Esophagus muscularis mucosa (tissue), 4 donors: ENCODE data around the gene UBE2E2. TPM values are rescaled to one million over a fixed set of nuclear protein-coding genes. Genes with fewer than 3 reads are reported as not detected.

Experiments
- DNase-seq: peaks from one replicate; pipeline ENCODE4 v3.0.0-alpha.2; 2017; ENCODE audit errors: extremely low spot score
- H3K27ac ChIP-seq, 4 donors: fragments of 200-600 bp; sonication (generic); replicated peaks in 1 of 4; 1 replicate in 3 of 4; 2 replicates in 1 of 4; pipeline ENCODE4 v1.5.1; 2016 to 2019; ENCODE audit warnings: mild to moderate bottlenecking in 1 of 4
- H3K27me3 ChIP-seq, 4 donors: fragments of 200-600 bp; sonication (generic); one replicate each; pipeline versions ENCODE4 v1.5.1 to v1.6.0; 2016 to 2019
- H3K36me3 ChIP-seq, 4 donors: fragments of 200-600 bp; sonication (generic); one replicate each; pipeline ENCODE4 v1.5.1; 2016 to 2019
- H3K4me1 ChIP-seq, 4 donors: fragments of 200-600 bp; sonication (generic); one replicate each; pipeline ENCODE4 v1.5.1; 2016 to 2019
- H3K4me3 ChIP-seq, 4 donors: fragments of 200-600 bp; sonication (generic); 1 replicate in 2 of 4; 2 replicates in 2 of 4; pipeline ENCODE4 v1.5.1; 2016 to 2019; ENCODE audit warnings: mild to moderate bottlenecking in 4 of 4, moderate library complexity in 1 of 4
- H3K9me3 ChIP-seq, 4 donors: fragments of 200-600 bp; sonication (generic); 1 replicate in 3 of 4; 2 replicates in 1 of 4; pipeline ENCODE4 v1.5.1; 2016 to 2019
- EP300 ChIP-seq: sonication (generic); formaldehyde crosslinking; IDR thresholded peaks from one replicate; pipeline ENCODE4 v1.6.1; 2017; ENCODE audit warnings: antibody characterized with exemption
- POLR2A ChIP-seq: fragments of 450-650 bp; IDR thresholded peaks from one replicate; pipeline ENCODE4 v1.6.1; 2017; ENCODE audit warnings: antibody characterized with exemption, moderate library complexity, mild to moderate bottlenecking, low read depth
- POLR2AphosphoS5 ChIP-seq, 2 donors: sonication (generic); formaldehyde crosslinking; IDR thresholded peaks; one replicate each; pipeline ENCODE4 v1.6.1; 2017; ENCODE audit warnings: antibody characterized with exemption in 2 of 2
- WGBS: methylation state at CpG from one replicate; pipeline ENCODE4 v1.1.5; 2018; 5-methylcytosine and 5-hydroxymethylcytosine counted together
- intact Hi-C: fragments of 100-400 bp; cut with DNase I; formaldehyde crosslinking; loops from one replicate; pipeline ENCODE4 v1.15.1; 2023
- total RNA-seq, 4 donors: library from RNA; depleted of rRNA; stranded (reverse); fragments of >200 nt; gene quantifications; one replicate each; pipeline versions ENCODE4 v1.1.0 to v1.2.1, GENCODE V29; 2016
- TF ChIP-seq, protein P1 (sequence below), 3 experiments: fragments of 200-600 bp in 2 of 3; fragments of 450-650 bp in 1 of 3; sonication (generic) in 2 of 3; IDR thresholded peaks; one replicate each; pipeline ENCODE4 v1.5.1; 2017 to 2019; ENCODE audit warnings: antibody characterized with exemption in 3 of 3, mild to moderate bottlenecking in 2 of 3, moderate library complexity in 1 of 3

Gene UBE2E2
- total RNA-seq, 4 donors from 2014 or later, result 53.5 to 143 (median 90.3) TPM

DNA sequence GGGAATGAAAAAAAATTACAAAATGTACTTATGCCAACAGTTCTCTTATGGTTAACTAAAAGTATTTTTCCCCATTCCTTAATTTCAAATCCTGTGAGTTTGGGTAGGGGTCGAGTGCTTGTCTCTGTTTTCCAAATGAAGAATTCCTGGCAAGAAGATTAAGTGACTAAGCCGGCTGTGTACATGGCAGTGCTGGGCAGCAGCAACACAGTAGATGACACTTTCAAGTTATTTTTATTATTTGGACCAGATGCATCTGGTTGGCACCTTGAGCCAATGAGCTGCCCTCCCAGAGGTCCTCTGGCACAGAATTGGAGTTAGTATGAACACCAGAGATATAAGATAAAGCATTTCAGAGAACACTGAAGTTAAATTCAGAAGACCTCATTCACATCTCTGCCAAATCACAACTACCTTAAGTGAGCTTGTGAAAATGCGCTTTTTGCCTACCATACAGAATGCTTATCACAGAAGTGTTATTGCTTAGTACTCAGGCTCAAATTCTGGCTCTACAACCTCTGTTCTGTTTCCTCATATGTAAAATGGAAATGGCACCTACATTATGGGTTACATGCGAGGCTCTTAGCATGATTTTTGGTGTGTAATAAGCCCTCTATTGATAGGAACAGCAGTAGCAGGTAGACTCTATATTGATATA lies 256.9 kb downstream of the UBE2E2 start:
- 73% methylated on average over 4 of the region's 4 CpGs for WGBS
- TF ChIP-seq, protein P1, sequence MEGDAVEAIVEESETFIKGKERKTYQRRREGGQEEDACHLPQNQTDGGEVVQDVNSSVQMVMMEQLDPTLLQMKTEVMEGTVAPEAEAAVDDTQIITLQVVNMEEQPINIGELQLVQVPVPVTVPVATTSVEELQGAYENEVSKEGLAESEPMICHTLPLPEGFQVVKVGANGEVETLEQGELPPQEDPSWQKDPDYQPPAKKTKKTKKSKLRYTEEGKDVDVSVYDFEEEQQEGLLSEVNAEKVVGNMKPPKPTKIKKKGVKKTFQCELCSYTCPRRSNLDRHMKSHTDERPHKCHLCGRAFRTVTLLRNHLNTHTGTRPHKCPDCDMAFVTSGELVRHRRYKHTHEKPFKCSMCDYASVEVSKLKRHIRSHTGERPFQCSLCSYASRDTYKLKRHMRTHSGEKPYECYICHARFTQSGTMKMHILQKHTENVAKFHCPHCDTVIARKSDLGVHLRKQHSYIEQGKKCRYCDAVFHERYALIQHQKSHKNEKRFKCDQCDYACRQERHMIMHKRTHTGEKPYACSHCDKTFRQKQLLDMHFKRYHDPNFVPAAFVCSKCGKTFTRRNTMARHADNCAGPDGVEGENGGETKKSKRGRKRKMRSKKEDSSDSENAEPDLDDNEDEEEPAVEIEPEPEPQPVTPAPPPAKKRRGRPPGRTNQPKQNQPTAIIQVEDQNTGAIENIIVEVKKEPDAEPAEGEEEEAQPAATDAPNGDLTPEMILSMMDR (IDR thresholded peaks at IDR 0.05), result no peak
- no peak for TF ChIP-seq EP300
- TF ChIP-seq POLR2A, result no peak
- TF ChIP-seq POLR2AphosphoS5 (IDR thresholded peaks at IDR 0.05), result no peak
- no peak for DNase-seq
- intact Hi-C loops, result loop anchor here (10.0 kb wide), 1 partner anchor 255 kb away; the partner anchor contains the start of gene UBE2E2
- H3K36me3 ChIP-seq, result no peaks in the 10 kb centered on the region
- H3K9me3 ChIP-seq, result no peaks in the 10 kb centered on the region
- no peaks in the 10 kb centered on the region for H3K27me3 ChIP-seq
- H3K4me1 ChIP-seq, result peaks cover 18 to 30% (median 25%) of the 10 kb centered on the region in 4 donors
- no peak overlapping the region for H3K27ac ChIP-seq
- no peak overlapping the region for H3K4me3 ChIP-seq

DNA sequence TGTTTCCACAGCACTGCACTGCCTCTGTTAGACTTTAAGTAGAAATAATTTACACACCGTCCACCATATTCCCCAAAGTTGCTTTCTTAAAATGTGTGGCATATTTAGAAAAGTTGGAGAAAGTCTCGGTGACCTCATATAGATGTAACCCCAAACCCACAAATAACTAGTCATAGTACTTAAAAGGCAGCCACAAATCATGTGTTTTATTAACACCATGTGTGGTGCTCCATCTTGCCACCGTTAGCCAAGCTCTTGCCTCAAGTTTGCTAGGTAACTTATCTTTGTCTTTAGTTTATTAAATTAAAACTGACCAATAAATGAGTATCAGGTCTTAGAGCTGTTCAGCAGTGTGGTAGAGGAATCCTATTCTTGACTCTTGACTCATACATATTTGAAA lies 257.9 kb downstream of the UBE2E2 start:
- intact Hi-C loops, result no loop called here
- DNase-seq, result no peak

DNA sequence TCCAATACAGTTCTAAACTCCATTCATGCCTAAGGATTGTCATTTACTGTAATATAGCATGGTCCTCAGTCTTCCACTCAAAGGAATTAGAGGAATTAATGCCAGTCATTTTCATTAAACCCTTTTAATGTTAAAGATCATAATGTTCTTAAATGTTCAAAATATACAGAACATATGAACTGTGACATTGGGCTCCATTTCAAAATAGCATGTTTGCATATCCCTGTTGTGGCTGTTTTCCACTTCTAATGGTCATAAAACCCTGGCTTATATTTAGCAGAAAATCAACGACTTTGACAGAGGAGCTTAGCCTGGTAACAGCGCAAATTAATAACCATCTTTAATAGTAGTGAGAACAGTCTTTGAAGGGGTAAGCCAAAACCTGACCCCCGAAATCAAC lies 260.7 kb downstream of the UBE2E2 start:
- Histone ChIP-seq H3K27me3 (no peaks in the 10 kb centered on the region), H3K36me3 (no peaks in the 10 kb centered on the region), H3K4me1 (peaks cover 12 to 22% (median 16%) of the 10 kb centered on the region in 4 donors), H3K9me3 (no peaks in the 10 kb centered on the region), H3K27ac (no peak overlapping the region), H3K4me3 (no peak overlapping the region)
- TF ChIP-seq POLR2A, result no peak
- no peak for TF ChIP-seq EP300
- no peak for TF ChIP-seq POLR2AphosphoS5 (IDR thresholded peaks at IDR 0.05)
- TF ChIP-seq, protein P1 (IDR thresholded peaks at IDR 0.05), result no peak
- no peak for DNase-seq
- intact Hi-C loops, result no loop called here
- 82% methylated on average over 3 of the region's 3 CpGs for WGBS

More for the DNA sequence above, 257.9 kb downstream of the UBE2E2 start:
- no peaks in the 10 kb centered on the region for H3K9me3 ChIP-seq
- no peak overlapping the region for H3K27ac ChIP-seq
- H3K4me1 ChIP-seq, result peaks cover 12 to 22% (median 16%) of the 10 kb centered on the region in 4 donors
- H3K4me3 ChIP-seq, result no peak overlapping the region
- no peak for TF ChIP-seq EP300
- TF ChIP-seq, protein P1 (IDR thresholded peaks at IDR 0.05), result no peak
- no peak for TF ChIP-seq POLR2A
- TF ChIP-seq POLR2AphosphoS5 (IDR thresholded peaks at IDR 0.05), result no peak
- no peaks in the 10 kb centered on the region for H3K27me3 ChIP-seq
- 100% methylated on average over 3 of the region's 3 CpGs for WGBS
- H3K36me3 ChIP-seq, result no peaks in the 10 kb centered on the region

DNA sequence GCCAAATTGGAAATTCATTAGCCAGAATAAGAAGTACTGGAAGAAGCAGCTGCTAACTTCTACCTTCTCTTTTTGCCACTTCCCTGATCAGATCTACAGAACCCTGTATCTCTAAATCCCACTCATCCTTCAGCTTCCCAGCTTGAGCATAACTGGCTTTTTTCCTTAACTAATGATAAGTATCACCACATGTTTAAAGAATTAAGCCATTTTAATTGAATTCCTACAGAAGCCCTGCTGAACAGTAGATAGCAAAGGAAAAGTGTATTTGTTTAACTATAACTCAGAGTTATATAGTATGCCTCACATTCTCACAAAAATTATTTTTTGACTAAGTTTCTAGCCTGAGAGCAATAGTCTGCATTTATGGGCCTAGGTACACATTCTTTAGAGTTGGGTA lies 262.4 kb downstream of the UBE2E2 start:
- H3K27ac ChIP-seq, result no peak overlapping the region
- H3K4me3 ChIP-seq, result no peak overlapping the region
- no peaks in the 10 kb centered on the region for H3K36me3 ChIP-seq
- H3K27me3 ChIP-seq, result no peaks in the 10 kb centered on the region
- intact Hi-C loops, result no loop called here
- no peak for DNase-seq
- no peaks in the 10 kb centered on the region for H3K9me3 ChIP-seq
- TF ChIP-seq, protein P1 (IDR thresholded peaks at IDR 0.05), result no peak
- TF ChIP-seq POLR2A, result no peak
- TF ChIP-seq POLR2AphosphoS5 (IDR thresholded peaks at IDR 0.05), result no peak
- no peak for TF ChIP-seq EP300
- H3K4me1 ChIP-seq, result peaks cover 0 to 6% (median 2%) of the 10 kb centered on the region in 4 donors

DNA sequence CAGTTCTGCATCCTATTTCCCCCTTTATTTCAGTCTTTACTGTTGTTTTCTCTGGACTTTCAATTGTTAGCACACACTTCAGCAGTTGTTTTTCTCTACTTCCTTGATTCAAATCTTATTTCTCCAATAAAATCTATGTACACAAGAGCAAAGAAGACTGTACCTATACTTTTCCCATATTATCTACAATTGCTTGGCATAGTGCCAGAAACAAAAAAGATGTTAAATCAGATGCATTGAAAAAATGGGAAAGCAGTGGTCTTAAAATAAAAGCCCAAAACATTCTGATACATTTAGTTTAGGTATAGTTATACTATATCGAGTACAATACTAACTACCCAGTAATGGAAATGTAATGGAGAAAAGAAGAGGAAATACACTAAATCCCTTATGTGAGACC lies 265.1 kb downstream of the UBE2E2 start:
- intact Hi-C loops, result no loop called here

More for the DNA sequence above, 265.1 kb downstream of the UBE2E2 start:
- no peak overlapping the region for H3K27ac ChIP-seq
- WGBS, result 97% methylated on average over 1 of the region's 1 CpG
- TF ChIP-seq POLR2AphosphoS5 (IDR thresholded peaks at IDR 0.05) (no peak), POLR2A (no peak), EP300 (no peak)
- TF ChIP-seq, protein P1 (IDR thresholded peaks at IDR 0.05), result no peak
- H3K9me3 ChIP-seq, result no peaks in the 10 kb centered on the region
- no peak overlapping the region for H3K4me3 ChIP-seq
- H3K27me3 ChIP-seq, result no peaks in the 10 kb centered on the region
- H3K4me1 ChIP-seq, result peaks cover 0 to 6% (median 0%) of the 10 kb centered on the region in 4 donors
- no peaks in the 10 kb centered on the region for H3K36me3 ChIP-seq
- no peak for DNase-seq
